Ramos (cell line): Measurements from ENCODE around the gene MYH7B.

Experiments
- in situ Hi-C: fragments of 300-500 bp; cut with MboI; formaldehyde crosslinking; loops from one replicate; pipeline ENCODE4 v1.14.3; 2022; ENCODE audit warnings: low sequenced_read_pairs; ENCODE audit not compliant: unreplicated experiment

The MYH7B gene

DNA sequence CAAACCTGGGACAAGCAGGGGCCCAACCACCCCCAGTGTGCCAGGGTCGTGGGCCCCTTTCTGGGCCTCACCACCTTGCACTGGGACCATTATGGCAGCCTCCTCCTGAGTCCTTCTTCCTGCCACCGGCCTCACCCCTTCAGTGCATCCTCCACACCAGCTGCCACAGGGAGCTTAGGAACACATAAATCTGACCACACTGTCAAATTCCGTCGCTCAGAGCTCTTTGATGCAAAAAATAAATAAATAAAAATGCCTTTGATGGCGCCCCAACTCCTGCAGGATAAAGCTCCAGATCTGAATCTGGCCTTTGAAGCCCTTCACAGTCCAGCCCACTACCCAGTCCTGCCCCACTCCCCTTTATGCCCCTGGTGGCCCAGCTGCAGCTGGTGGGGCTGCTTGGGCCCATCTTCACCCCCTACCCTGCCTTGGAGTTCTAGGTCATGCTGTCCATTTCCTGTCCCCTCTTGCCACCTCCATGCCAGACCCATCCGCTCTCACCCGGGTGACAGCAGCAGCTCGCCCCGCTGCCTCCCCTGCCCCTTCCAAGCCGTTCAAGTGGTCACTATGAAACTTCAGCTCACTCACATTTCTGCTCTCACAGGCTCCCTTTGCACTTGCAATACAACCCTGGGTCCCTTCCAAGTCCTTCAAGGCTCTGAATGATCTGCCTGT is 16.0 kb downstream of the MYH7B start:
- in situ Hi-C loops = no loop called here

DNA sequence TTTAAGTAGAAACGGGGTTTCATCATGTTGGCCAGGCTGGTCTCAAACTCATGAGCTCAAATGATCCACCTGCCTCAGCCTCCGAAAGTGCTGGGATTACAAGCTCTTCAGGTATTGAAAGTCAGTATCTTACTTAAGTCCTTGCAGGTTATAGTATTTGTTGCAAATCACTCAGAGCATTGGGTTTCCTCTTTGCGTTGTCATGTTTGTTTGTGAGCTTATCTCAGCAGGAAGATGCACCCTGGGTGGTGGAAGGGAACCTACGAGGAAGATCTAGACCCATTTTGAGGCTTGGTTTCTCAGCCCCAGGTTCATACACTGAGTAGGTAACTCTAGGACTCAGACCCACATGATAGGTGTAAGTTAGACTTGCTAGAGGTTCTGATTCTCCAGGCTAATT is 18.6 kb downstream of the MYH7B start:
- in situ Hi-C loops = no loop called here

DNA sequence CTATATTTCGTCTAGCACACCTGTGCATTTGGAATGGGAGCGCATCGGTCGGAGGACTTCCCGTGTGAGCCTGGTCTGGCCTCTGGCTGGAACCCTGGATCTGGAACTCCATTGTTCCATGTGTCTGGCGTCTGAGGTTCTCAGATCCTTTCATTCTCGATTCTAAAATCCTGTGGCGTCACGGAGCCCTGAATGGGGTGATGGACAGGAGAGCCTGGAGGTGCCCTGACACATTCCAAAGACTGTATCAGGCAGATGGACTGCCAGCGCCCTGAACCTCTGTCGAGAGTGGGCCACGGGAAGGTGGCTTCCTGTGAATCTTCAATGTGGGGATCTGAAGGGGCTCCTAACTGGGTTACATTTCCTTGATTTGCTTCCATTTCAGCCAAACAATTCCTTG is 20.6 kb downstream of the MYH7B start:
- in situ Hi-C loops = no loop called here

DNA sequence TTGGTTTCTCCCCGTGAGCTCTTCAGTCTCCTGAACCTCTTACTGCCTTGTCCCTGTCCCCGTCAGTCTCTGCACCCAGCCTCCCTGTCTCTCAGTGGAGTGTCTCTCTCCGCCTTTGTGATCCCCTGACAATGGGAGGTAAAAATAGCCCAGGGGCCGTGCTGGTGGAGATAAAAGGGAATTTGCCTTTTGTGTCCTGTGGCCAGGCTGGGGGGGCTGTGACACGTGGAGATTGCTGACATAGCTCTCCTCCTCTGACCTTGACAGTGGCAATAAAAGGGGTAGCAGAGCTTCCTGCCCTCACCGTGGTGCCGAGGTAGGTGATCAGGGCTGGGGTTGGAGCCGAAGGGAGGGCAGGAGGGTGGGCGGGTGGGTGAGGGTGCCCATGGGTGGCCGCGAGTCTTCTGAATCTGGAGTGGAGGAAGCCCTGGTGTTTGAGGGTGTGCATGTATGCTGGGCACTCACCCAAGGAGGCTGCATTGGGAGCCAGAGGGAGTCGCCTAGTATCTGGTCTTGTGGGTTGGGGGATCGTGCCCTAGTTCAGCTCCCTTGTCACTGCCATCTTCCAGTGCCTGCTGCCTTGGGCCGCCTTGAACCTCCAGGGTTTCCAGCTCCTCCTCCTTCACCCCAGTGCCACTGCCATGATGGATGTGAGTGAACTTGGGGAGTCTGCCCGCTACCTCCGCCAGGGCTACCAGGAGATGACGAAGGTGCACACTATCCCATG is 21.9 kb downstream of the MYH7B start:
- in situ Hi-C loops = no loop called here

DNA sequence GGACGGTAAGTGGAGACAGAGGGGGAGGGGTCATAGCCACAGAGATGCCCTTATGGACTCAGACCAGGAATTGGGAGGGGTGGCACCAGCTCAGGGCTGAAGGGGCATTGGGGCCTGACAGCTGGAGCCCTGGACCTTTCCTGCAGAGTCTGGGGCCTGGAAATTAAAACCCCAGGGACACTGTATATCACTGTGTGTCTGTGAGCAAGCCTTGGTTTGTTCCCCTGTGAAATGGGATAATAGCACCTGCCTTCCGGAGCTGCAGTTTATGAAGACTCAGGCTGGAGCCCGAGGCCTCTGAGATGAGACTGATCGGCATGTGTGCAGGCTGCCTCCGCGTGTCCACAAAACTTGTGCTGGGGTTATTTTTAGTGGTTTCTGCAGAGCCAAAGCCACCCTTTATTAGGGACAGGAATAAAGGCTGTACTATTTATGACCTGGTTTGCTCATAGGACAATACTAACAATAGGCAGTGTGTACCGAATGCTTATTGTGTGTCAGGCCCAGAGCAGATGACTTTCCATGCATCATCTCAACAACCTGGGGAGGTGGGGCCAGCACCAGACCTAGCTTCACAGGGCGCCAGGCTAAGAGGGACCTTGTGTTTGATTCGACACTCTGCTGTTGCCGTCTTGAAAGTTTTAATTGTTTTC is 22.6 kb downstream of the MYH7B start:
- in situ Hi-C loops = no loop called here

- in situ Hi-C loops = no loop called here
These were observed 23.9 kb downstream of the MYH7B start for GRCh38 chr20:34979366-34980153.

DNA sequence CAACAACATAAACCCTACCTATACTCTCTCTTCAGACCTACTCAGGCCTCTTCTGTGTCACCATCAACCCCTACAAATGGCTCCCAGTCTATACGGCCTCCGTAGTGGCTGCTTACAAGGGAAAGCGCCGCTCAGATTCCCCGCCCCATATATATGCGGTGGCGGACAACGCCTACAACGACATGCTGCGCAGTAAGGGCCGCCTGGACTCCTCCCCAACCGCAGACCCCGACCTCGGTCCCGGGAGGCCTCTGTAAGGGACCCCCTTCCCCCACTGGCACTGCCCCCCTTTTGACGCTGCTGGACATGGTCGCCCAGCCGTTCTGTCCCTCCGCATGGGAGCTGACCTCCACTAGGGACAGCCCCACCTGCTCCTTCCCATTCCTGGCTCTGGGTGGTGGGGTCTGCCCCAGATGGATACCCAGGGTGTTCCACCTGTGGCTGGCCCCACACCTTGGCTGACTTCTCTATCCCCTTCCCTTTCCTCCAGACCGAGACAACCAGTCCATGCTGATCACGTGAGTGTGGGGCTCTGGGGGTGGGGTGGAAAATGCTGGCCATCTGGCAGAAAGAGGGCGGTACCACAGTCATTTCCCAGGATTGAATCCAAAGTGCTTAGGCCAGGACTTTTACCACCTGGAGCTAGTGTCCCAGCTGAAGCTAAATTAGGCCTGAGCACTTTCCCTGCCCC is 25.0 kb downstream of the MYH7B start:
- in situ Hi-C loops = no loop called here

- in situ Hi-C loops = no loop called here
These were observed 26.8 kb downstream of the MYH7B start for GRCh38 chr20:34982270-34983088.

GRCh38 chr20:34983089-34983820 is 27.6 kb downstream of the MYH7B start:
- in situ Hi-C loops = no loop called here

GRCh38 chr20:34983995-34984735 is 28.5 kb downstream of the MYH7B start:
- in situ Hi-C loops = no loop called here

GRCh38 chr20:34984756-34985261 is 29.1 kb downstream of the MYH7B start:
- in situ Hi-C loops = no loop called here

DNA sequence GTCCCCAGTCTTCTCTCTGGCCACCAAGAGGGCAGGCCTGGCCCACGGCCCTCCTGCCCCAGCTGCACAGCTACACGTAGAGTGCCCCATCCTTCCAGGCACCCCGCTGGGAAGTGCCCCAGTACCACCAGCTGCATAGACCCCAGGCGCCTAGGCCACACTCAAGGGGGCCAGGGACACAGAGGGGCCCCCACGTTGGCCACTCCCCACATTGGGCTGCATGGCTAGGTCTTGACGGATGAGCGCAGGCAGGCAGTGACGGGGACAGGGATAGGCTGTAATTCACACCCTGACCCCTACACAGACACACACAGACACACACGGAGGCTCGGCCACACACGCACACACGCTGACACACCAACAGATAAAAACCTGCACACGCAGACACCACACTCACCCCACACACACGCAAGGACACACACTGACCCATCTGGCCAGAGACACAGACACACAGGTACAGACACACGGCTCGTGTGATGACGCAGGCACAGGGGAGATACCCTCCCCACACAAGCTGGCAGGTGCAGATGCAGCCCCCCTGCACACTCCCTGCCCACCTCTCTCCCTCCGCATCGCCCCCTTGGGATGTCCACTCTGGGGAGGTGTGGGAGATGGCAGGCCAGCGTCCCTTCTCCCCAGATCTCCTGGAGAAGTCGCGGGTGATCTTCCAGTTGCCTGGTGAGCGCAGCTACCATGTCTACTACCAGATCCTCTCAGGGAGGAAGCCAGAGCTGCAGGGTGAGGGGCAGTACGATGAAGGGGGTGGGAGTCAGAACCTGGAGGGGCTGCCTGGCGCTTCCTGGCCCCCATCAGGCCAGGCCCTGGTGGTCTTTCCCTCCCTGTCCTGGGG is 30.0 kb downstream of the MYH7B start:
- in situ Hi-C loops = no loop called here

DNA sequence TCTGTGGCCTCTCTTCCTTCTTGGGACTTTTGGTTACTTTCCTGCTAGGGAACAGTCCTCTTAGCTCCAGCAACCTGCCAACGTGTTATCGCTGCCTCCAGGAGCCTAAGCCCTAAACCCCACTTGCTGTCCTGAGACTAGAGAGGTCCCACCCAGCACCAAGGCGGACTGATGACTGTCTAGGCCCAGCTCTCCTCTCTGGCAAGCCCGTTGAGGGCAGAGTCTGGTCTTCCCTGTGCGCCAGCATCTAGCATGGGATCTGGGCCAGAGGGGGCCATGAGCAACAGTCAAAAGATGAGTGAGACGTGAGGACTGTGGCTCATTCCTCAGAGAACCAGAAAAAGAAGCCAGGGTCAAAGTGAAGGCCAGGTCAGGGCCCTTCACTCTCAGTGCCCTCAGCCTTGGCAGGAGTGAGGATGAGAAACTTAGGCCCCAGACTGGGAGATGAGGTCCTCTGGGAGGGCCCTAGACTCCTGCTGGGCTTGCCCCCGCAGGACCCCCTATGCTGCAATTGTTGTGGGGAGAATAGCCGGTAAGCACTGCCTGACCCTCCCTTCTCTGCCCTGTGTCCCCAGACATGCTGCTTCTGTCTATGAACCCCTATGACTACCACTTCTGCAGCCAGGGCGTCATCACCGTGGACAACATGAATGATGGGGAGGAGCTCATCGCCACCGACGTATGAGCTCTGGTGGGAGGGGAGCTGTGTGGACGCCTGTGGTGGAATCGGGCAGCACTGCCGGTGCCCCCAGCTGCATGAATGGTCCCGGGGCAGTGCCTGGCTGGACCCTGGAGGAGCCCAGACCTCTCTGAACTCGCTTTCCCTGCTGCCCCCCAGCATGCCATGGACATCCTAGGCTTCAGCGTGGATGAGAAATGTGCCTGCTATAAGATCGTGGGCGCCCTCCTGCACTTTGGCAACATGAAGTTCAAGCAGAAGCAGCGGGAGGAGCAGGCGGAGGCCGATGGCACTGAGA is 30.9 kb downstream of the MYH7B start:
- in situ Hi-C loops = no loop called here

- in situ Hi-C loops = no loop called here
These were observed 31.9 kb downstream of the MYH7B start for GRCh38 chr20:34987288-34988190.

DNA sequence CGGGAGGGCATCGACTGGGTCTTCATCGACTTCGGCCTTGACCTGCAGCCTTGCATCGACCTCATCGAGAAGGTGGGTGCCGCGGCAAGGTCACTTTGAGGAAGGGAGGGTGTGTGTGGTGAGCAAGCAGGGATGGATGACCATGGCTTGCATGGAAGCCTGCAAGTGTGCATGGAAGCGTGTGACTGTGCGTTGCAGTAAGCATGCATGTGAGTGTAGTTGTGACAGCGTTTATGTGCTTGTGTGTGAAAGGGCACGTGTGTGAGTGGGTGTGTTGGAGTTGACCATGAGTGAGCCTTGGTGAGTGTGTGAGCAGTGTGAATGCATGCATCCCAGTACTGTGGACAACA is 32.5 kb downstream of the MYH7B start:
- in situ Hi-C loops = no loop called here
